COLO829 (cell line): Measurements from ENCODE around the gene CAMSAP1.
"Not testable (repeated sequence)": the region's sequence is repeated elsewhere in the genome, so short reads cannot be mapped to it uniquely, and the experiment has no call there.

Experiments
- DNase-seq: peaks from one replicate; pipeline ENCODE4 v3.0.0; 2012; ENCODE audit warnings: low spot score

The CAMSAP1 gene

DNA sequence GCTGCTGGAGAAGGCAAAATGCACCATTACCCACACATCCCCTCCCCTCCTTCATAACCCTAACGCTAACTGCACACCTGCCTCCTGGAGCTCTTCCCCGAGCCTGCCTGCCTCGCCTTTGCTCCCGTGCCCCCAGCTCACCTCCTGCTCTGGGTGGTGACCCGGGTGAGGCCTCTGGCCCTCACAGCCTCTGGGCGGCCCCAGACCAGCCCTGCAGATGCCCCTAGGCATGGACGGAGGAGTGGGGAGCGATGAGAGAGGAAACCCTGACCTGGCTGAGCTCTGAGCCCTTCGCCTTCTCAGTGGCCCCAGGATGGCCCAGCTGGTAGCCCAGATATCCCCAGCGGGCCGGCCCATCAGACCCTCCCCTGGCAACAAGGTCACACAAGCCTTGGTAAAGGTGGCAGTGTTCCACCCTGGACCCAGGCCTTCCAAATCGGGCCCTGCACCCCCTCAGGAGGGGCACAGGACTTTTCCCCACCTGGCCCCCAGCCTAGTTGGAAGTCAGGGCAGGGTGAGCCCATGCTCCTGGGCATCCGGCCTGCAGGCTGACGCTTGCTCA is 14.5 kb upstream of the CAMSAP1 start:
- DNase-seq: no peak

DNA sequence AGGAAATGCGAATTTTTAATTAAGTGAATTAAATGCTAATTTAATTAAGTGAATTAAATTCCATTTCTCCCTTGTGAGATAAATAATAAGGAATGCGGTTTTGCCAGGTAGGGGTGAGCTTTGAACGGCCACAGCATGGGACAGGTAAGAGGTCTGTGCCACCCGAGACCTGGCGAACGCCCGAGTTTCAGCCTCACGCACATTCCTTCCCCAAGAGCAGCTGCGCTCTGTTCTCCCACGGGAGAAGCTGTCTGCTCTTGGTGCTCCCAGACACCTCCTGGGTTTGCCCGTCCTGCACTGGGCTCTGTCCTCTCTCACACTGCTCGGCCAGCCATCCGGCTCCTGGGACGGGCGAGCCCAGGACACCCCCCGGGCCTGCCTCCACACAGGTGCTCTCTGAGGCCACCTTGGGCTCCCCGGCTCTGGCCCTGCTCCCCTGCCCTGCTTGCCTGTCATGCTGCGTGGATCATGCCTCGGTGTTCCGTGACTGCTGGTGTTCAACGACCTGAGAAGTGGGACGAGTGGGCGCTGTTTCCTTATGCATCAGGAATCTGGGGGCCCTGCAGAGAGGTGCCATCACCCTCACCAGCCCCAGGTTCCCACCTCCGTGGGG is 13.7 kb upstream of the CAMSAP1 start:
- no peak for DNase-seq

DNA sequence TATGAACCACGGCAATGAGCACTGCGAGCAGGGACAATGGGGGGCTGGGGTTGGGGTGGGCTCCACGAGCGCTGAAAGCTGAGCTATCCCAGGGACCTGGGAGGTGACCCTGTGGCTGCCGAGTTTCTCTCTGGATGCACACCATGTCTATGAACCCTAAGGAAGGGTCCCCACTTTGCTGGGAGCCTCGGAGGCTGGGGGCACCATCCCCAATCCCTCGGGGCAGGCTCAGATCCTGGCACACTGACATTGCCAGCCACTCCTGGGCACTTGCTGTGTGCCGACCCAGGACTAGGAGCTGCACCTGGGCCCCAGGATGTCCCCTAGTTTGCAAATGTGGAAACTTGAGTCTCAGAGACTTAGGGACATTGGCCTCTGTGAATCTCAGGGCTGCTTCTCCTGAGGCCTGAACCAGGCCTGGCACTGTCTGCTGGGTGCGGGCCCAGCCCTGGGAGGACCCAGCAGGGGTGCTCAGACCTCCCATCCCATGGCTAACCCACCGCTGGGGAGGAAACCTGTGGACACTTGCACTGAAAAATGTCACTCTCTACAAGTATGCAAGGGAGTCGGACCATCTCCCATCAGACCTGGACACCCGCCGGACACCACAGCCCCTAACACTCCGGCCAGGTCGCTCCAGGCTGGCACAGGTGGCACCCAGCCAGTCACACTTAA is 13.0 kb upstream of the CAMSAP1 start:
- DNase-seq: no peak

DNA sequence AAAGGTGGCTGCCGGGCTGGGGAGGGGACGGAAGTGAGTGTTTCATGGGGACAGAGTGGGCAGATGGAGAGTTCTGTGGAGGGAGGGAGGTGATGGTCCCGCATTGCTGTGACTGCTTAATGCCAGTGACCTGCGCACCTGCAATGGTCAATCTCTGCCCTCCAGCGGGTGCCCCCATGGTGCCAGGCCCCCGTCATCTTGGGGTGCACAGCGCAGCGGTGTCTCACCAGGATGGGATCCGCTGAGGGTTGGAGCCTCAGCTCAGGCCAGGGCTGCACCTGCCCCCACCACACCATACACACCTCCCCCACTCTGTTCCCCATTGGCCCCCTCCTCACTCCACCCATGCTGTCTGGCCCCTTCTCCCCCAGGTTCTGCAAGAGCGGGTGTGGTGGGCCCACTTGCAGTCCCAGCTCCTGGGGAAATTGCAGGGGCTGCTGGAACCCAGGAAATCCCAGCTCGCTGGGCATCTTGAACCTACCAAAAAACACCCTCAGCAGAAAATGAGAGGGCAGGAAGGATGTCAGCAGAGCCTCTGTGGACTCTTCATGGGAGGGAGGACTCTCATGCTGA is 12.1 kb upstream of the CAMSAP1 start:
- no peak for DNase-seq

DNA sequence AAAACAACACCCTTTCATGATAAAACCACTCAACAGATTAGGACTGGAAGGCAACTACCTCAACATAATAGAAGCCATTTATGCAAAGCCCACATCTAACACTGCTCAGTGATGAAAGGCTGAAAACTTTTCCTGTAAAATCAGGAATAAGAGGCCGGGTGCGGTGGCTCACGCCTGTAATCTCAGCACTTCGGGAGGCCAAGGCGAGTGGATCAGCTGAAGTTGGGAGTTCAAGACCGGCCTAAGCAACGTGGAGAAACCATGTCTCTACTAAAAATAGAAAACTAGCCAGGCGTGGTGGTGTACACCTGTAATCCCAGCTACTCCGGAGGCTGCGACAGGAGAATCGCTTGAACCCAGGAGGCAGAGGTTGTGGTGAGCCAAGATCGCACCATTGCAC is 8.9 kb upstream of the CAMSAP1 start:
- not testable (repeated sequence) for DNase-seq

DNA sequence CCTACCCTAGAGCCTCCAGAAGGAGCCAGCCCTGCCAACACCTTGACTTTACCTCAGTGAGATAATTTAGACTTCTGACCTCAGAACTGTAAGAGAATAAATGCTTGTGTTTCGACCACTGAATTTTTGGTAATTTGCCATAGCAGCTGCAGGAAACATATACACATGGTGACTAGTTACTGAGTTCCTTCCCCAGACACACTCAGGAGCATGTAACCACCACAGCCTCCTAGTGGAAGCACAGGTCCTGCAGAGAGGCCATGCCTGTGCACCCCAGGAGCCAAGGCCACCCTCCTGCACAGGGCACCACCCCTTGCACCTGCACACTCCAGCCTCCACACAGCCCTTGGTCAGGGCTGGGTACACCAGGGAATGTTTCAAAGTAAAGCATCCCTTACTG is 7.6 kb upstream of the CAMSAP1 start:
- no peak for DNase-seq

DNA sequence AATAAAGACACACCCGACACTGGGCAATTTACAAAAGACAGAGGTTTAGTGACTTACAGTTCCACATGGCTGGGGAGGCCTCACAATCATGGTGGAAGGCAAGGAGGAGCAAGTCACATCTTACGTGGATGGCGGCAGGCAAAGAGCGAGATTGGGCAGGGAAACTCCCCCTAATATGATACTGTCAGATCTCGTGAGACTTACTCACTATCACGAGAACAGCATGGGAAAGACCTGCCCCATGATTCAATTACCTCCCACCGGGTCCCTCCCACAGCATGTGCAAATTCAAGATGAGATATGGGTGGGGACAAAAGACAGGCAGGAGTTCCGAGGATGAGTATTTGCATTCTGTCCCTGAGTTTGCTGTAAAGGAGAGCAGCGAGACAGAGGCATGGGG is 3.9 kb upstream of the CAMSAP1 start:
- not testable (repeated sequence) for DNase-seq

DNA sequence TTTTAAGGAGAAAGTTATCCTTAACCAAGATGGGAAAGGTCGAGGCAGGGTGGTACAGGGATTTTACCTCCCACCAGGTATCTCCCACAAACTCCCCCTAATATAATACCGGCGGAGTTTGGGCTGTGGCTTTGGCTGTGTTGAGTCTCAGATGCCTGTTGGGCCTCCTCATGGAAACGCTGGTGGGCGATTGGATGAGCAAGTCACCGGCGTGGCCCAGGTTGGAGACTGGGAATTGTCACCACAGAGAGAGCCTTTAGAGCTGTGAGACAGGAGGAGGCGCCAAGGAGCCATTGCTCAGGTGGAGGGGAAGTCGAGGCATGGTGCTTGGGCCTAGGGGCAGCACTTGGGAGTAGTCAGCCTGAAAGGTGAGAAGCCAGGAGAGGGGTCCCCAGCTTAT is 3.4 kb upstream of the CAMSAP1 start:
- no peak for DNase-seq

DNA sequence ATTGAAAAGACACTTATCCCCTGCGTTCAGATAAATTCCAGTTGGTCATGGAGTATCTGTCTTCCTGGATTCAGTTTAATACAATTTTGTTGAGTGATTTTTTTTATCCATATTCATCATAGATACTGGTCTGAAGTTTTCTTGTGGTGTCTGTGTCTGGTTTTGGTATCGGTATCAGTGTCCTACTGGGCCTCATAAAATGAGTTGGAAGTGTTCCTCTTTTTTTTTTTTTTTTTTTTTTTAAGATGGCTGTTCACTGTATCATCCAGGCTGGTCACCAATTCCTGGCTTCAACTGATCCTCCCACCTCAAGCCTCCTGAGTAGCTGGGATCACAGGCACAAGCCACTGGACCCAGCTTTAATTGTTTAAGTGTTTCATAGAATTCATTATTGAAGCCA is 2.9 kb upstream of the CAMSAP1 start:
- DNase-seq: no peak

DNA sequence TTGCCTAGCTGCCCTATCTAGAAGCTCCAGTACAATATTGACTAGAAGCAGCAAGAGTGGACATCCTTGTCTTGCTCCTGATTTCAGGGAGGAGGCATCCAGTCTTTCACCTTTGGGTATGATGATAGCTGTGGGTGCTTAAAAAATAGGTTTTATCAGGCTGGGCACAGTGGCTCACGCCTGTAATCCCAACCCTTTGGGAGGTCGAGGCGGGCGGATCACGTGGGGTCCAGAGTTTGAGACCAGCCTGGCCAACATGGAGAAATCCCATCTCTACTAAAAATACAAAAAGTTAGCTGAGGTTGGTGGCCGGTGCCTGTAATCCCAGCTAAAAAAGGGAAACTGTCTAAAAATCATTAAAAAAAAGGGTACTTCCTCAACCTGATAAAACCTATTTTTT is 2.0 kb upstream of the CAMSAP1 start:
- no peak for DNase-seq

DNA sequence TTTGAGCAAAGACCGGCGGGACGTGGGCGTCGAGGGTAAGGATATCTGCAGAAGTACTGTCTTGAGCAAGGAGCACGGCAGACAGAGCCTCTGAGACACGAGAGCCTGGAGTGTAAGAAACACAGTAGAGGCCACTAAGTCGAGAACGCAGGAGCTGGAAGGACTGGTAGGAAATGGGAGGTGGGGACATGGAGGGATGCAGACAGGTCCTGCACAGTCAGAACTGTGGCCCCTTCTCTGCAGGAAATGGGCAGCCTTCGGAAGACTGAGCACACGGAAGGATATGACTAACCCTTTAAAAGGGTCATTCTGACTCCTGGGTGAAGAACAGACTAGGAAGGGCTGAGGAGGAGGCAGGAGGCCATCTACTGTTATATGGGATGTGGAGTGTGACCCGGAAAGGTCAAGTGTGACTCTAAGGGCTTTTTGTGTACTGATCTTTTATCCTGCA is 1.4 kb upstream of the CAMSAP1 start:
- DNase-seq: no peak

DNA sequence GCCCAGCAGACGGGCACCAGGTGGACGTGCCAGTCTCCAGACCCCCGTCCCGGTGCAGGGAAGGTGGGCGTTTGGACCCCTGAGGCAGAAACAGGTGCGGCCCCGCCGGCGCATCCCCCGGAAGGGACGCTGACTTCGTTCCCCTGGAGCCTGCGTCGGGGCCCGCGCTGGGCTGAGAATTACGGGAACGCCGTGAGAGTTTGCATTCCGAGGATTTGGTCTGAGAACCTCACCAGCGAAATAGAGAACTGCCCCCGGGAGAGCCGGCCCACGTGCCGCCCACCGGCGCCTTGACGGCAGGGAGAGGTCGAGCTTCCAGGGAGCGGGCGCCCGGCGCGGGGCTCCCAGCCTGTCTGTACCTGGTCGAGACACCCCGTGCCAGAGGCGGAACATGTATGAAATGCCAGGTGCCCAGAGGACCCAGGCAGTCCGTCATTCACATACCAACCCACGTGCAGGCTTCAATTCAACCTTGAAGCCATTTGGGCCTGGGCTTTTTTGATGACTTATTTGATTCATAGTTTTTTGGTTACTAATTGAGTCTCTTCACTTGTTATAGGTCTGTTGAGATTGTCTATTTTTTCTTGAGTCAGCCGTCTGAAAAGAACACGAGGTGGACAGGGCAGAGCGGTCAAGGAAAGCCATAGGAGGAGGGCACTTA is 877 bp upstream of the CAMSAP1 start:
- no peak for DNase-seq

DNA sequence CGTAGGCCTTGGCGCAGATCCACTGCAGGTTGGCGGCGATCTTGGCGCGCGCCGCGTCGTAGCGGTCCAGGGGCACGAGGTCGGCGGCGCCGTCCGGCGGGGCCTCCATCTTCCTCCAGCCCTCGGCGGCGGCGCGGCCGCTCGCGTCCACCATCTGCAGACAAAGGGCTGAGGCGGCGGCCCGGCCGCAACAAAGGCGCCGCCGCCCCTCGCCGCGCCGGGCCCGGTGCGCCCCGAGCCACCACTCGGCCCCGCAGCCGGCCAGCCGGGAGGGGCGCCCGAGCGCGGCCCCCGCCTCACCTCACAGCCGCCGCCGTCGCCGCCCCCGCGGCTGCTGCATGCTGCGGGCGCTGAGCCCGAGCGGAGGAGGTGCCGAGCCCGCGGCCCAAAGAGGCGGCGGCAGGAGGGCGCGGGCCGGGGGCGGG is 328 bp downstream of the CAMSAP1 start:
- no peak for DNase-seq

DNA sequence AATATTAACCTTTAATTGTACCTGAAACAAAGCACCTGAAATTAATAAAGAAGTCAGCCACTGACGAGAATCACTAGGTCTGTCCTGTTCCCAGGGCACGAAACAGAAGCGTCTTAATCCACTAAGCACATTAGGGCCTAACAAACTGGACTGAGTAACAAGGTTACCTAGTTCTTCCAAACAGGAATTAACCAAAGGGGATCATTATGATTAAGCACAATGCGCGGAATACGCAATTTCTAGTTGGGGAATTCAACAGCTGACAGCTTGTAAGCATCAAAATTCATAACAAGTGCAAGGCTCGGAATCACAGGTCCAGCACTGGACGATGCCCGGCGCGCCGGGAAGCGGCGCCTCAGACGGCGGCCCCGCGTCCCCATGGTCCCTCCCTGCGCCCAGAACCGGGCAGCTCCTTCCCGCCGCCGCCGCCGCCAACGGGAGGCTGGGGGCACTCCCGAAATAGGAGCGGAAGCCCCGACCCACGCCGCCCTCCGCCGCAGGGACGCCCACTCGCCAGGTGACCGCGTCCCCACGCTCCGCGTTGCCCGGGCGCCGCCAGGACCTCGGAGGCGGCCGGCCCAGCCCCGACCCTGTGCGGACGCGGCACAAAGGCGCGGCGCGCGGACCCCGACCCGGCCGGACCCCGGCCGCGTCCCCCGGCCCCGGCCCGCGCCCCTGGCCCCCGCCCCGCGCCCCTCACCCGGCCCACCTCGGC is 898 bp downstream of the CAMSAP1 start:
- no peak for DNase-seq

DNA sequence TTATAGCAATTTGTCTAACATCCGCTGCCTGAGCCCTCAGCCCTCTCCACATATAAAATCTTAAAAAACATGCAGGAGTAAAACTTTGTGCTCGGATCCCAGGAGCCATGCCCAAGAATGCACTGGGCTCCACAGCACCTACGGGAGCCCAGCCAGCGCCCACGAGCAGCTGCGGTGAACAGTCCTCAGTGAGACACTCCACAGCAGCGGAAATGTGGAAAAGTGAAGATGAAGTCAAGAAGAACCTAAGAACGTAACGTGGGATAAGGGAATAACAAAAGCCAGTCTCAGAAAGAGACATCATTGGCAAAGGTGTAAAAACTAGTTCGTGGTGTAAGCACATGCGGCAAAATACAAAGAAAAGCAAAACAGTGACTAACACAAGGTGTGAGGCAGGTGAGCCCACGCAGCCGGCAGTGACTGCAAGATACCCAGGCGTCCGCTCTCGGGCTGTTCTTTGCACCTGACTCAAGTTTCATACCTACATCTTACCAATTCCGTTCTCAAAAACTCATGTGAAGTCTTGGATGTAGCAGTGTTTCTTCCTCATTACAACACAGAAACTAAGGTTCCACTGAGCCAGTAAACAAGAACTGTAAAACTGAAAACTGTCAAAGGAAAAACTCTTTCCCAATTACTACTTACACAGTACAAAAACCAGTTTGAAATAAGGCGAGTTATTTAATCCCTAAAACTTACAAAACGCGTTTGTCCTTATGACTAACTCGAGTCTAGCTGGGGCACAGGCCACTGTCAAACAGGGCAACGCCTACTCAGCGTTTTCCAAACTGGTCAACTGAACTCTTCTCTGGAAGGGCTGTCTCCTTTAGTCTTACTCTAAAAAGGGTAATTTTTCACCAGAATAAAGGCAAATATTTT is 1.7 kb downstream of the CAMSAP1 start:
- no peak for DNase-seq

DNA sequence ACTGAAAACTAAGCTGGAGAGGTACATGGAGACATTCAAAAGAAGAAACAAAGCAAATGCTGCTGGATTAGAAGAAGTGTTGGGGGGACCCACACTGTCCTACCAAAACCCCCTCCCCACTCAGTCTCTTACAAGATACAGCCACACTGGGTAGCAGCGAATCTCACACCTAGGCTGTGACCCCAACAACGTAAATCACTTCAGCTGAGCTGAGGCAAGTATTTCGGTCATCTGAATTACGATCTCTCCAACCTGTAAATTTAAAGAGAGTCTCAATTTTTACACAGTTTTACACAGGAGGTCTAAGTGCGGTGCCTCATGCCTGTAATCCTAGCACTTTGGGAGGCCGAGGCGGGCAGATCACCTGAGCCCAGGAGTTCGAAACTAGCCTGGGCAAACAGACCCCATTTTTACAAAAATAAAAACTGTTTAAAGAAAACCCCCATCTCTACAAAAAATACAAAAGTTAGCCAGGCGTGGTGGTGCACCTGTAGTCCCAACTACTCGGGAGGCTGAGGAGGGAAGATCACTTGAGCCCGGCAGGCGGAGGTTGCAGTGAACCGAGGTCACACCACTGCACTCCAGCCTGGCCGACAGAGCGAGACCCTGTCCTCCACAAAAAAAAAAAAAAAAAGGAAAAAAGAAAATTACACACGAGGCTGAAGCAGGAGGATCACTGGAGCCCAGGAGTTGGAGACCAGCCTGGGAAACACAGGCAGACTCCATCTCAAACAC is 3.4 kb downstream of the CAMSAP1 start:
- no peak for DNase-seq

DNA sequence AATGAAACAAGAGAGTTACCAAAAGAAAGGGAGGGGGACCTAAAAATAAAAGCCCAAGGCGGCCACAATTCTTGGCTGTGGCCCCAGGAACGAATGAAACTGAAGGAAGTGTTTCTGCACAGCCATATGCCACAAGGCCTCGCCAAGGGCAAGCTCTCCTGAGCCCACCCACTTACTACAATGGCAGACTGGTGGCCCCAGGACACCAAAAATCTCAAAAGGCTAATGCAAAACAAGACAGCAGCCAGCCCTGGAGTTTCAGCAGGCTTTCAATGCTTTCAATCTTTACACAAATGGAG is 4.0 kb downstream of the CAMSAP1 start:
- DNase-seq: no peak

DNA sequence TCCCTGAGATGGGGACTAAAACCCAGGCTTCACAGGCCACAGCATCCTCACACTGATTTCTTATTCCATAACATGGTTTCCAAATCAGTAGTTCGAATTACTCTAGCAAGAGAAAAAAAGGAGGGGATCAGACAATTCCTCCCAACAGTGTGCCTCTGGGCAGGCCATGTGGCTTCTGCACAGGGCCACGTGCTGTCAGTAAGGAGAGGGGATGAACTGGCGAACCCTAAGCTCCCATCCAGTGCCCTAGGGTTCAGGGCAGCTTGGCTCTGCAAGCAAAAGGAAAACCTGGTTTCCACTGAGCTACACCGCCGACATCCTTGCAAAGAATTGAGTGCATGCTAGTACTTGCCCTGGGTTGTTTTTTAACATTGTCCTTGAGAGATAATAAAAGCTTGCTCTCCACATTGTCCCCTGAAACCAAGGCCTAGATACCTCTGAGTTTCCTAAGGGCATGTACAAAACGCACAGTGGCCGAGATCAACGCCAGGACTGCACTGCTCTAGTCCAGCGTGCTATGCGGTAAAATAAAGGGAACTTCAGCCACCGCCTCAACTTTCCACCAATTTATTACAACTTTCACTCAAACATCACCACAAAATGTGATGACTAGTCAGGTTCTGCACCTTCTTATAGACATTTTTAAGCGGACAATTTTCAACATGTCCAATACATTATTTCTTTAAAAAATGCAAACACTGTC is 4.5 kb downstream of the CAMSAP1 start:
- DNase-seq: no peak

DNA sequence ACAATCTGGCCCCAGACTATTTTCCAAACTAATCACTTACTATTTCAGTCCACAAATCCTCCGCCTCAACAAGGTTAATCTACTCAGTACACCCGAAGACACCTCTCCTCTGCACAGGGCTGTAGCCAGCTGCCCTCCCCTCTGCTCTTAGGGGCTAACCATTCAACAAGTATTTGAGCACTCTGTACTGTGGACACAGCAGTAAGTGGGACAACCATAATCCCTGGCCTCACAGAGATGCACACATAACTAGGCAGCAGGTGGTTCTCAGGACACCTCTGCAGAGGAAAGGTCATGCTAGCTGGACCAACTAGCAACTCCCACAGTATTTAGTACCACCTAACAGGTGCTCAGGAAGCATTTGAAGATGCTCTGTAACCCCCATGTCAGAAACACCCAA is 5.5 kb downstream of the CAMSAP1 start:
- no peak for DNase-seq
